MM.1S (cell line): ENCODE data around the gene CCDC91.

Source experiments
- CTCF ChIP-seq: fragments of 300-600 bp; sonication (generic); IDR thresholded peaks from 2 replicates; pipeline ENCODE4 v1.5.1; 2016; ENCODE audit warnings: antibody characterized with exemption, low read length, mixed read lengths
- EZH2 ChIP-seq: fragments of 300-600 bp; sonication (generic); optimal IDR thresholded peaks from 2 replicates; pipeline ENCODE3; 2017; ENCODE audit warnings: low read depth, mild to moderate bottlenecking, antibody characterized with exemption, low read length, mixed read lengths

- TF ChIP-seq CTCF (no peak), EZH2 (no peak)
These were observed 393.5 kb downstream of the CCDC91 start for GRCh38 chr12:28583701-28584261.
